Parathyroid adenoma (tissue), 2 donors: ENCODE measurements around the gene PFKL.

Source experiments
- H2AFZ ChIP-seq: fragments of 300-600 bp; sonication (generic); one replicate; pipeline ENCODE4 v1.7.0; 2017; ENCODE audit warnings: antibody characterized with exemption, mild to moderate bottlenecking
- H3K27ac ChIP-seq: fragments of 300-600 bp; sonication (generic); one replicate; pipeline ENCODE4 v1.7.0; 2017
- H3K27me3 ChIP-seq: fragments of 300-600 bp; sonication (generic); one replicate; pipeline ENCODE4 v1.7.0; 2017; ENCODE audit warnings: low read length; ENCODE audit not compliant: control insufficient read depth, insufficient read depth
- H3K36me3 ChIP-seq: fragments of 300-600 bp; sonication (generic); one replicate; pipeline ENCODE4 v1.7.0; 2017; ENCODE audit warnings: low read length; ENCODE audit not compliant: control insufficient read depth, insufficient read depth
- H3K4me1 ChIP-seq: fragments of 300-600 bp; sonication (generic); one replicate; pipeline ENCODE4 v1.7.0; 2017; ENCODE audit warnings: control low read depth
- H3K4me2 ChIP-seq: fragments of 300-600 bp; sonication (generic); one replicate; pipeline ENCODE4 v1.7.0; 2017; ENCODE audit warnings: low read length
- H3K4me3 ChIP-seq: fragments of 300-600 bp; sonication (generic); one replicate; pipeline ENCODE4 v1.7.0; 2017; ENCODE audit warnings: low read depth, low read length
- H3K79me2 ChIP-seq: fragments of 300-600 bp; sonication (generic); one replicate; pipeline ENCODE4 v1.7.0; 2017; ENCODE audit warnings: control low read depth
- H3K9ac ChIP-seq: fragments of 300-600 bp; sonication (generic); one replicate; pipeline ENCODE4 v1.7.0; 2017; ENCODE audit warnings: mild to moderate bottlenecking
- H3K9me3 ChIP-seq: fragments of 300-600 bp; sonication (generic); one replicate; pipeline ENCODE4 v1.7.0; 2017; ENCODE audit warnings: low read length; ENCODE audit not compliant: control insufficient read depth
- CTCF ChIP-seq: fragments of 300-600 bp; sonication (generic); IDR thresholded peaks from one replicate; pipeline ENCODE4 v1.7.0; 2017; ENCODE audit warnings: antibody characterized with exemption, mild to moderate bottlenecking
- donor health status: primary hyperparathyroidism.

The PFKL gene

GRCh38 chr21:44326272-44326647 is 26.4 kb downstream of the PFKL start:
- no peak overlapping the region for H3K4me3 ChIP-seq
- no peaks in the 10 kb centered on the region for H3K27me3 ChIP-seq
- no peaks in the 10 kb centered on the region for H3K36me3 ChIP-seq
- TF ChIP-seq CTCF = no peak
- H3K4me2 ChIP-seq = no peak overlapping the region
- H3K27ac ChIP-seq = no peak overlapping the region
- H3K4me1 ChIP-seq = no peaks in the 10 kb centered on the region
- H3K9me3 ChIP-seq = no peaks in the 10 kb centered on the region
- no peak overlapping the region for H3K9ac ChIP-seq
- H3K79me2 ChIP-seq = no peaks in the 10 kb centered on the region
- H2AFZ ChIP-seq = no peak overlapping the region

- H3K9ac ChIP-seq = no peak overlapping the region
- no peaks in the 10 kb centered on the region for H3K9me3 ChIP-seq
- H3K36me3 ChIP-seq = no peaks in the 10 kb centered on the region
- H3K27me3 ChIP-seq = no peaks in the 10 kb centered on the region
- no peak overlapping the region for H3K4me2 ChIP-seq
- no peak for TF ChIP-seq CTCF
- no peak overlapping the region for H2AFZ ChIP-seq
- no peak overlapping the region for H3K4me3 ChIP-seq
- H3K79me2 ChIP-seq = no peaks in the 10 kb centered on the region
- H3K4me1 ChIP-seq = no peaks in the 10 kb centered on the region
- no peak overlapping the region for H3K27ac ChIP-seq
Measured at GRCh38 chr21:44326716-44327602, 27.1 kb downstream of the PFKL start.

- H3K9me3 ChIP-seq = no peaks in the 10 kb centered on the region
- no peak overlapping the region for H3K9ac ChIP-seq
- H3K36me3 ChIP-seq = no peaks in the 10 kb centered on the region
- no peak overlapping the region for H3K4me2 ChIP-seq
- no peaks in the 10 kb centered on the region for H3K27me3 ChIP-seq
- no peak overlapping the region for H3K27ac ChIP-seq
- no peak overlapping the region for H3K4me3 ChIP-seq
- H3K4me1 ChIP-seq = no peaks in the 10 kb centered on the region
- no peaks in the 10 kb centered on the region for H3K79me2 ChIP-seq
- no peak for TF ChIP-seq CTCF
- no peak overlapping the region for H2AFZ ChIP-seq
Measured at GRCh38 chr21:44327603-44327974, 27.7 kb downstream of the PFKL start.

GRCh38 chr21:44328242-44328895 is 28.5 kb downstream of the PFKL start:
- Histone ChIP-seq H3K36me3 (no peaks in the 10 kb centered on the region), H3K79me2 (no peaks in the 10 kb centered on the region), H3K27me3 (no peaks in the 10 kb centered on the region), H3K27ac (no peak overlapping the region), H3K9me3 (no peaks in the 10 kb centered on the region), H3K4me2 (no peak overlapping the region), H3K9ac (no peak overlapping the region), H3K4me3 (no peak overlapping the region), H2AFZ (no peak overlapping the region), H3K4me1 (no peaks in the 10 kb centered on the region)
- no peak for TF ChIP-seq CTCF
